GM18520 (cell line): ENCODE measurements around the gene ZNF579.
"Not testable (repeated sequence)": the region's sequence is repeated elsewhere in the genome, so short reads cannot be mapped to it uniquely, and the experiment has no call there.

Experiments used
- ATAC-seq: cut with Tn5 transposase; IDR thresholded peaks from one replicate; pipeline ENCODE4 v1.9.1; 2021; ENCODE audit not compliant: unreplicated experiment

The ZNF579 gene

DNA sequence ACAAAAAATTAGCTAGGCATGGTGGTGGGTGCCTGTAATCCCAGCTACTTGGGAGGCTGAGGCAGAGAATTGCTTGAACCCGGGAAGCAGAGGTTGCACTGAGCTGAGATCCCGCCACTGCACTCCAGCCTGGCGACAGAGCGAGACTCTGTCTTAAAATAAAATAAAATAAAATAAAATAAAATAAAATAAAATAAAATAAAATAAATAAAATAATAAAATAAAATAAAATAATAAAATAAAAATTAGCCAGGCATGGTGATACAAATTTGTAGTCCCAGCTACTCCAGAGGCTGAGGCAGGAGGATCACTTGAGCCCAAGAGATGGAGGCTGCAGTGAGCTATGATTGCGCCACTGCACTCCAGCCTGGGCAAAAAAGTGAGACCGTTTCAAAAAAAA is 6.7 kb downstream of the ZNF579 start:
- ATAC-seq: not testable (repeated sequence)

DNA sequence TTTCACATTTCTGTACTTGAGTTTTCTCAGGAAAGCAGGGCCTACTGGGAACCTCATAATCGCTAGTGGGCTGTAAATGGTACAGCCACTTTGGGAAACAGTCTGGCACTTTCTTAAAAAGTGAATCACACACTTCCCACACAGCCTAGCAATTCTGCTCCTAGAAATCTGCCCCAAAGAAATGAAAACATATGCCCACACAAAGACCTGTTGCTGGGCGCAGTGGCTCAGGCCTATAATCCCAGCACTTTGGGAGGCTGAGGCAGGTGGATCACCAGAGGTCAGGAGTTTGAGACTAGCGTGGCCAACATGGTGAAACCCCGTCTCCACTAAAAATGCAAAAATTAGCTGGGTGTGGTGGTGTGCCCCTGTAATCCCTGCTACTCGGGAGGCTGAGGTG is 11.2 kb downstream of the ZNF579 start:
- ATAC-seq: not testable (repeated sequence)

DNA sequence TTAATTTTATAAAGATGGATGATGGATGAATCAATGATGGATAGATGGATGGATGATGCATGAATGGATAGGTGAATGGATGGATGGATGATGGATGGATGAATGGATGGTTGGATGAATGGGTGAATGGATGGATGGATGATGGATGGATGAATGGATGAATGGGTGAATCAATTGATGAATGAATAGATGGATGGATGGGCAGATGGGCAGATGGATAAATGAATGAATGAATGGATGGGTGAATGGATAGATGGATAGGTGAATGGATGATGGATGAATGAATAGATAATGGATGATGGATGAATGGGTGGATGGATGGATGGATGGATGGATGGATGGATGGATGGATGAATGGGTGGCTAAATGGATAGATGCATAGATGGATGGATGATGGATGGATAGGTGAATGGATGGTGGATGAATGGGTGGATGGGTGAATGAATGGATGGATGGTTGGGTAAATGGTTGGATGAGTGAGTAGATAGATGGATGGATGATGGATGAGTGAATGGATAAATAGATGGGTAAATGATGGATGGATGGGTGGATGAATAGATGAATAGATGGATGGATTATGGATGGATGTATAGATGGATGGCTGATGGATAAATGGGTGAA is 12.8 kb downstream of the ZNF579 start:
- ATAC-seq: no peak

DNA sequence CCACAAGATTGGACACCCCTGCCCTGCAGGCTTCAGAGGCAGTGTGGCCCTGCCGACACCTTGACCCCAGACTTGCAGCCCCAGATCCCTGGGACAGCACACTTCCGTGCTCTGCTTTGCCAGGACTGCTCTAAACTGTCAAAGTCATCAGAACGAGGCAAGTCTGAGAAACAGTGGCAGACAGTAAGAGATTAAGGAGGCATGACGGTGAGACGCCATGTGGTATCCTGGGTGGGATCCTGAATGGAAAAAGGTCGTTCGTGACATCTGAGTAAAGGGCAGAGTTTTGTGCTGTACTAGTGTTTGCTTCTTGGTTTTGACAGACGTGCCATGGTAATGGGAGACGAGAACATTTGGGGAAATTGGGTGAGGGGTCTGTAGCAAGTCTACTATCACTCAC is 13.8 kb downstream of the ZNF579 start:
- no peak for ATAC-seq

DNA sequence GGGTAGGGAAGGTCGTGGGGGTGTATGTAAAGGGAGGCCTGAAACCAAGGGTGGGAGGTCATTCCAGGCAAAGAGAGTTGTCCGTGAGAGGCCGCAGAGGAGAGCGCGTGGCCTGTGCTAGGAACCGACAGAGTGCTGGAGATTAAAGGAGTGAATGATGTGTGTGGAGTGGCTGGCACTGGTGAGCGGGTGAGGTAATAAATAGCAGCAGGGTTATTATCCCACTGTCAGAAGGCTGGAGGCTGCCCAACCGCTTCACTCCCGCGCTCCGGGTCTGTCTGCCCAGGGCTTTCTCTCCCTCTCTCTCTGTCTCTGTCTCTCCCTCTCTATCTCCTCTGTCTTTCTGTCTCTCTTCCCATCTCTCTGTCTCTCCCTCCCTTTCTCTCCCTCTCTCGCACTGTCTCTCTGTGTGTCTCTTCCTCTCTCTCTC is 17.4 kb downstream of the ZNF579 start:
- no peak for ATAC-seq

DNA sequence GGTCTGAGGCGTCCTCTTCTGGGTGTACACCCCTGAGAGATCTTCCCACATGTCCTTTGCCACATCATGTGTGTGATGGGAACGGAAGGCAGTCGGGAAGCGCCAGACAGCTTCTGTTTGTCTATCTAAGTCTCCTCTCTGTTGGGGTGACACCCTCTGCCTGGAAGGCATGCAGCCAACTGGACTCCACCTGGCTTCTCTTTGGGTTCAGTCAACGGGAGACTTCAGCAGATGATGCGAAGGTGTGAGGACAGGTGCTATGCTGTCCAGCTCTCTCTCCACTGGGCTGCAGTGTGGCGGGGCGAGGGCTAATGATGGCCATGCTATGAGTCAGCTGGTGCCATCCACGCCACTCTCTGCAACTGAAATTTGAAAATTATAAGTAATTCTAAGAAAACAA is 21.0 kb downstream of the ZNF579 start:
- ATAC-seq: no peak

DNA sequence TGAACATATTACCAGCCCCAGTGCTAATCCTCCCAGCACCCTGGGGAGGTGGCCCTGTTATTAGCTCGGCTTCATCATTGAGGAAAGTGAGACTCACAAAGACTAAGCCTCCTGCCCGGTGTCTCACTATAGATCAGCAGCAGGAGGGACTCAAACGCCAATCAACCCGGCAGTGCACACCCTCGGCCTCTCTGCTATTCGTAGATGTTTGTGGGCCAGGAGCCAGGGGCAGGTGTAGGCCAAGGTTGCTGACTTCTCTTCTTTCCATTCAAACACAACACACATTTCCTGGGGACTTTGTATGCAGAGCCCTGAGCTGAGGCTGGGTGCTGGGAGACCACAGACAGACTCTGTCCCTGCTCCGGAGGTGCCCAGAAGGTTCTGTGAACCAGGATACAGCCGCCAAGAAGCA is 25.9 kb downstream of the ZNF579 start:
- no peak for ATAC-seq

DNA sequence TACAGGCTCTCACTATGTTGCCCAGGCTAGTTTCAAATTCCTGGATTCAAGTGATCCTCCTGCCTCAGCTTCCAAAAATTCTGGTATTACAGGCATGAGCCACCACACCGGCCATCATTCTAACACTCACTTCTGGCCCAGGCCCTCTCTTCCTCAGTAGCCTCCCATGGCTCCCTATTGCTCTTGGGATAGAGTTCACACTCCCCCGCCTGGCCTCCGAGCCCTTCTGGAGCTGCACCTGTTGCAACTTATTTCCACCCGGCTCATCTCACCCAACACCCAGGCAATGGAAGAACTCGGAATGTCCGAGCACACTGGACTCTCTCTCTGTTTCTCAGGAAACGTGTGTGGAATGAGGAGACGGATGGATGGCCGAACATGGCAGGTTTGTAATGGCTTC is 26.3 kb downstream of the ZNF579 start:
- ATAC-seq: no peak

DNA sequence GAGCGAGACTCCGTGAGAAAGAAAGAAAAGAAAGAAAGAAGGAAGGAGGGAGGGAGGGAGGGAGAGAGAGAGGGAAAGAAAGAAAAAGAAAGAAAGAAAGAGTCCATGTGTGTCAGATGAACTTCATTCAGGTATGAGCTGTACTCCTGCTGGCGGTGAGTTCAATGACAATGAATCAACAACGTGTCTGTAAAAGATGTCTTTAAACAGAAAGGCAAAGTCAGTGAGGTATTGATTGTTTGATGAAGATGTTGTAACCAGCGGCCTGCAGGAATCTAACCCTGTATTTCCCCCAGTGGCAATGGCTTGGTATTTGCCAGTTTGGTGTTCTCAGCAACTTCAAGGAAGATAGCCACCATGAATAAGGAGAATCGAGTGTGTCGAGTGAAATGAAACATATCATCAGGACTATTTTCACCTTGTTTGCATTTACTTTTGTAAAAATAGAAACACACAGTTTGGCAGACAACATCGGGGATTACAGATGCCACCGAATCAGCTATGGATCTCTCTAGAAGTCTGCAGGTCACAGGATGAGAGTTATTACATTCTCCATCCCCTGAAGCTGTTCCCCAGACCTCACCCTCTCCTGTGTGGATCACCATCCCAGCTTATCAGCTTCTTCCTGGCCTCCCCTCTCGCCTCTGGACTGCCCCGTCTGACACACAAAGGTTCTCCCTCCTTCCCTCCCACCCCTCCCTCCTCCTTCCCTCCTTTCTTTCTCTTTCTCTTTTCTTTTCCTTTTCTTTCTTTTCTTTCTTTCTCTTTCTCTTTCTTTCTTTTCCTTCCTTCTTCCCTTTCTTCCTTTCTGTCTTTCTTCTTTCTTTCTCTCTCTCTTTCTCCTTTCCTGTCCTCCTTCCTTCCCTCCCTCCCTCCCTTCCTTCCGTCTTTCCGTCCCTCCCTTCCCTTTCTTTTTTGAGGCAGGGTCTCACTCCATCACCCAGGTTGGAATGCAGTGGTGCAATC is 27.1 kb downstream of the ZNF579 start:
- no peak for ATAC-seq

DNA sequence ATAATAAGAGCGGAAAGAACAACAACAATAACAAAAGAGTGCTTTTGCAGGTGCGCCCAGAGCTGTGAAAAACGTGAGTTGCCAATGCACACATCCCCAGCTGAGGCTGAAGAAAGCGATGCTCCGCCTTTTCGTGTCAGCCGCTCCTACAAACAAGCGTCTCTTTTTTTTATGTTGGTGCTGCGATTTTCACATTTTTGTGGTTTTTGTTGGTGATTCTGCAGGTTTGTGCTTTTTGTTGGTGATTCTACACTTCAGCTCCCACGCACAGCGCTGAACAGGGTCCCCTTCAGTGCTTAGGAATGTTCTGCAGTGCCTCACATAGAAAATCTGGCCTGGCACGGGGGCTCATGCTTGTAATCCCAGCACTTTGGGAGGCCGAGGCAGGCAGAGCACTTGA is 28.0 kb downstream of the ZNF579 start:
- ATAC-seq: no peak

DNA sequence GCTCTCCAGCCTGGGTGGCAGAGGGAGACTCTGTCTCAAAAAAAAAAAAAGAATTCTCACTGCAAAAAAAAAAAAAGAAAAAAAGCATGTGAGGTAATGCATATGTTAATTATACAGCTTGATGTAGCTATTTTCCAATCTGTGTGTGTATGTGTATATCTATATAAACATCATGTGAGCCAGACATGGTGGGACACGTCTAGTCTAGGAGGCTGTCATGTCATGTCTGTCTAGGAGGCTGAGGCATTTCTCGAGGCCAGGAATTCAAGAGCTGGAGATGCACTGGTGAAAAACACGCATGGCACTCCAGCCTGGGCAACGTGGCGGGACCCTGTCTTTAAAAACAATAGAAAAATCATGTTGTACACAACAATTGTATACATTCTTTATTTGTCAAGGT is 28.4 kb downstream of the ZNF579 start:
- ATAC-seq: no peak

DNA sequence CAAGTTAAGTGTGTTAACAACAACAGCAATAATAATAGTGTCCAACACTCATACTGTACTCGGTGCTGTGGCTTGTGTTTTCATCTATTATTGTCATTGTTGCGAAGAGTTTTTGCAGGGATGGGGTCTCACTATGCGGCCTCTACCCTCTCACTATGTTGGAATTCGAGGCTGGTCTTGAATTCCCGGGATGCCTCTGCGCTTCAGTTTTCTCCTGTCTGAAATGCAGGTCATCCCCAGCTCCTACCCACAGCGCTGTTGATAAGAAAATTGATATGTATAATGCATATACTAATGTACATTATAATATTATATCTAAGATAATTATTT is 30.4 kb downstream of the ZNF579 start:
- ATAC-seq: no peak

DNA sequence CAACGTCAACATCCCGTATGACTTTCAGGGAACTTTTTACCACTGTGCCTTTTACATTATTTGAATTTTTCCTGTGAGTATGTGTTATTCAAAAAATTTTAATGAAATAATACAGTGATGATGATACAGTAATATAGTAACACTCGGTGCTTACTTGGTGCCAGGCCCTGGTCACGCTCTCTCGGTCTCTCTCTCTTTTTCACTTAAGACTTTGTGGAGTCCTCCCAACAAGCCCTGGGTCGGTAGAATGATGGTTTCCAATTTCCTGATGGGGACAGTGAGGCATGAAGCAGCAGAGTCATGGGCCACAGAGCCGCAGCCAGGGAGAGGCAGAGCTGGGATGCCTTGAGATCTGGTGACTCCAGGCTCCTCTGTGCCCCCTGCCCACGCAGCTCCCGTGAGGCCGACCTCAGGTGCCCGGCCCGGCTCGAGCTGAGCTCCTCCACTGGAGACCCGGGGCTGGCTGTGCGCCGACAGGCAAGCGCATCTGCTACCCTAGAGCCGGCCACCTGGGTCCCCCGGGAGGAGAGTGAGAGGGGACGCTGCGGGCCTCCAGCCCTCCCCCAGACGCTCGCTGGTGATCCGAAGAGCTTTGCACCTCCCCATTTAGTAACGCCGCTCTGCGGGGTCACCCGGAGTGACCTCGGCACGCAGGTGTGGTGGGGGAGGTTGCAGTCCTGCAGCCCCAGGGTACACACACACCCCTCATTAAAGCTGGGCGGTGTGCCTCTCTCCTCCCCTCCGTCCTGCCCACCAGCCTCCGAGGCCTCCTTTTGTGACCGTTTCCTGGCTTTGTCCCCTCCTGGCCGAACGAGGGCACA is 30.9 kb downstream of the ZNF579 start:
- no peak for ATAC-seq

DNA sequence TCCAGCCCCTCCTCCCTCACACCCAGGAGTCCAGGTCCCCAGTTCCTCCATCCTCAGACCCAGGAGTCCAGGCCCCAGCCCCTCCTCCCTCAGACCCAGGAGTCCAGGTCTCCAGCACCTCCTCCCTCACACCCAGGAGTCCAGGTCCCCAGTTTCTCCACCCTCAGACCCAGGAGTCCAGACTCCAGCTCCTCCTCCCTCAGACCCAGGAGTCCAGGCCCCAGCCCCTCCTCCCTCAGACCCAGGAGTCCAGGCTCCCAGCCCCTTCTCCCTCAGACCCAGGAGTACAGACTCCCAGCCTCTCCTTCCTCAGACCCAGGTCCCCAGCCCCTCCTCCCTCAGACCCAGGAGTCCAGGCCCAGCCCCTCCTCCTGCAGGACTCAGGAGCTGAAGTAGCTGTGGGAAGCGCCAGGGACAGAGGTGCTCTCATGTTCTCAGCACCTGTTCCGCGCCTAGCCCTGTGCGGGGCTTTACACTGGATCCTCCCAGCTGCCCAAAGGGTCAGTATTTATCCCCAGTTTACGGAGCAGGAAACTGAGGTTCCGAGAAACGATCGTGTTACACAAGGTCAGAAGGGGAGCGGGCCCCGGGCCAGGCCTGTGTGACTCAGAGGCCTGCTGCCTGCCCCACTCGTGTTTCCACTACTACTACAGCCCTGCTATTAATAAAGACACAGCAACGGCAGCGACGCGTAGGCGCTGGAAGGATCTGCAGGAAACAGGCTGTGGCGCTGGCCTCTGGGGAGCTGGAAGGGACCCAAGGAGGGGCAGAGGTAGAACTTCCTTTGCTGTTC is 33.6 kb downstream of the ZNF579 start:
- no peak for ATAC-seq

DNA sequence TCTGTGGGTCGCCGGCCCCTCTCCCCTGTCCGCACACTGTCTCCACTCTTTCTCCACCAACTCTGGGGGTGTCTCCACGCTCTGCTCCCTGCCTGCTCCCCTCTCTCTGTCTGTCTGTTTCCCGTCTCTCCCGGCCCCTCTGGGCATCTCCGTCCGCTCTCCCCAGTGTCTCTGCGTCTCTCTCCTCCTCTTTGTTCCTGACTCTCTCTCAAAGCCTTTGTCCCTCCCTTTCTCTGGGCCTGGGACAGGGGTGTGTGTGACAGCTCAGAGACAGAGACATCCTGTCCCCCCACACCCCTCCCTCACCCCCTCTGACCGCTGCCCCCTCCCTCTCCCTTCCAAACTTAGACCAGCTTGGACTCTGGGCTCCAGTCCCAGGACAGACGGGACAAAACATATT is 34.6 kb downstream of the ZNF579 start:
- no peak for ATAC-seq

DNA sequence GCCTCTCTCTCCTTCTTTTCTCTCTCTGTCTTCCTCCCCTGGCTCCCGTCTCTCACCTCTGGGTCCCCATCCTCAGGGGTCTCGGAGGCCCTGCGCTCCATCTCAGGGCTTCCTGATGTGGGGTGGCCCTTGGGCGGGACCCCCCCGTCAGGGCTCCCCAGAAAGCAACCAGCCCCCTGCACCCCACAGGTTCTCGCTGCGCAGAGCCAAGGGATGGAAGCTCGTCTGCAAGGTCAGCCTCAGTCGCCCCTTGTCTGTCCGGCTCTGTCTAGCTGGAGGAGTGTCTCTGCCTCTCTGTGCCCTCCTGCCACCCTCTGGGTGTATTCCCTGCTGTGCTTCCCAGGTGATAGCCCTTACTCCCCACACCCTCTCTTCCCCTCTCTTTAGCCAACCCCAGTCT is 35.2 kb downstream of the ZNF579 start, which contains the start of gene SBK3:
Gene SBK3, minus strand, starts transcription at position 101 of the 400 bp plus-strand sequence. Its CDS starts 0 bp downstream, at position 101.
- ATAC-seq: no peak

DNA sequence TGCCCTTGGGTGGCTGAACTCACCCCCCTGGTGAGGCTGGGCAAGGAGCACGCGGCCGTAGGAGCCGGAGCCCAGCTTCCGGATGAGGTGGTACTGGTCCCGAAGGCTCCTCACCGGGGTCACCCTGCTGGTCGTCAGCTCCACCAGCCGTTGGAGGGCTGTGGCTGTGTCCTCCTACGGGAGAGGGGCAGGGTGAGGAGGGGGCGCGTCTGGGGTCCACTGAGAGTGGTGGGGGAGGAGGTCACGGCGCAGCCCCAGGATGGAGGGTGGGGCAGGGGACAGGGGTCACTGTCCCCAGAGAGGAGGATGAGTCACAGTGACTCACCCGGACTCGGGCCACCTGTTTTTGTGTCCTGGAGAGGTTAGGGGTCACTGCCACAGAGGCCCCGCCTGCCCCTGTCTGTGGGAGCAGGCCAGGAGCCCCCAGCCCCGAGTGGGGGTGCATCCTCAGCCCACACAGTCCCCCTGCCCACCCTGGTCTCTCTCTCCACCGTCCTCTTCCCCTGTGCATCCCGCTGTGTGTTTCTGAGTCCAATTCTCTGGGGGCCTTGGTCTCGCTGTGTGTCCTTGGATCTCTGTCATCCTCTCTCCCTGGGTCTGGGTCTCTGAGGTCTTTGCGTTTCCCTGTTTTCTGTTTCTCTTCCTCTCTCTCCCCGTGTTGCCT is 35.7 kb downstream of the ZNF579 start:
- no peak for ATAC-seq

DNA sequence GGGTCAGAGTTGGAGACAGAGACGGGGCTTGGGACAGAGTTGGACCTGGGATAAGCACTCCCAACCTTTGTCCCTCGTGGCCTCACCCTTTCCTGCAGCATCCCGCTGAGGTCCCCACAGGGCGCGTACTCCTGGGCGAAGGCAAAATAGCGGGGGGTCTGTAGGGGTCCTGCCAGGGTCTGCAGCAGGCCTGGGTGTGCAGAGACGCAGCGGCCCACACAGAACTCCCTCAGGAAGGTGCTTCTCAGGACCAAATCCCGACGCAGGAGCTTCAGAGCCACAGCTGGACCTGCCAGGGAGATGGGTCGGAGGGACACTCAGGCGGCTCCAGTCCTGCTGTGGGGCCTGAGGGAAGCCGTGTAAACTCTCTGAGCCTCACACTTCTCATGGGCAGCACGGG is 36.6 kb downstream of the ZNF579 start:
- no peak for ATAC-seq

DNA sequence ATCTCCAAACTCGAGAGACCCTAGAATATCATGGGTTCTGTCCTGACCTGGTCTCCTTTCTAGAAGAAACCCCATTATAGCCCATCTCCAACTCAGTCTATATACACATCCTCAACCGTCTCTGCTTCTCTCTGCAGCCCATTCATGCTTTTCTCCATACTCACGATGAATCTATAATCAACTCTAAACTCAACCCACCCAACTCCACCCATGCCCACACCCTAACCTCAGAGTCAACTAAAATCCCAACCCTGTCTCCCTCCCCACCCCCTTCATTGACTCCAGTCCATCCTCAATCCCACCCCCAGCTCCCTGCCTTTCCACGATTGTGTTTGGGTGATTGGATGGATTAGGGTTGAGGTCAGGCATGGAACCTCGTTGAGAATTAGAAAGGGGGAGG is 37.1 kb downstream of the ZNF579 start:
- ATAC-seq: no peak

DNA sequence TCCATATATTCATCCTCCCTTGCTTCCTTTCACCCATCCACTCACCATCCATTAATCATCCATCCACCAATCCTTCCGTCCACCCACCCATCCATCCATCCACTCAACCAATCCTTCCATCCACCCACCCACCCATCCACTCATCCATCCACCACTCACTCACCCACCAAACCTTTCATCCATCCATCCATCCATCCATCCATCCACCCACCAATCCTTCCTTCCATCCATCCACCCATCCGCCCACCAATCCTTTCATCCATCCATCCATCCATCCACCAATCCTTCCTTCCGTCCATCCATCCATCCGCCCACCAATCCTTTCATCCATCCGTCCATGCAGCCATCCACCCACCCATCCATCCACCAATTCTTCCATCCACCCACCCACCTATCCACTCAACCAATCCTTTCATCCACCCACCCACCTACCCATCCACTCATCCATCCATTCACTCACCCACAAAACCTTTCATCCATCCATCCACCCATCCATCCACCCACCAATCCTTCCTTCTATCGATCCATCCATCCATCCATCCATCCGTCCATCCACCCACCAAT is 38.3 kb downstream of the ZNF579 start:
- no peak for ATAC-seq
